ENCODE results near the gene CDHR5. TPM values are rescaled to one million over a fixed set of nuclear protein-coding genes. Genes with fewer than 3 reads are reported as not detected.

CDHR5 gene
- total and polyA plus RNA-seq, 2 experiments from 2014 or later, result 114 to 166 TPM

GRCh38 chr11:640021-640706 lies 15.4 kb upstream of the CDHR5 start:
- WGBS (ENCODE audit: low lambda C conversion rate, missing lambda C conversion rate), result 31% methylated on average over 35 of the region's 69 CpGs
- no peaks in the 10 kb centered on the region for H3K9me3 ChIP-seq (ENCODE audit: low read depth)

GRCh38 chr11:639332-639955 lies 14.7 kb upstream of the CDHR5 start:
- 3% methylated on average over 36 of the region's 80 CpGs for WGBS (ENCODE audit: low lambda C conversion rate, missing lambda C conversion rate)

More at GRCh38 chr11:640021-640706, 15.4 kb upstream of the CDHR5 start:
- TF ChIP-seq EZH2 (IDR thresholded peaks at IDR 0.05; ENCODE audit: borderline replicate concordance) (peak; percentile 64), EZH2phosphoT487 (IDR thresholded peaks at IDR 0.05; ENCODE audit: low read depth, severe bottlenecking, unreplicated experiment) (no peak)
- Histone ChIP-seq H3K79me2 (no peaks in the 10 kb centered on the region), H3K9me2 (replicated peaks; ENCODE audit: insufficient read depth) (no peaks in the 10 kb centered on the region), H3K27me3 (peaks cover 40% of the 10 kb centered on the region), H2AFZ (no peak overlapping the region), H3K4me1 (ENCODE audit: insufficient read depth) (peaks cover 22% of the 10 kb centered on the region), H3K4me2 (no peak overlapping the region), H3K36me3 (replicated peaks; ENCODE audit: insufficient read depth, low read depth) (no peaks in the 10 kb centered on the region), H3K4me3 (no peak overlapping the region), H4K20me1 (ENCODE audit: insufficient read depth, poor library complexity, severe bottlenecking) (peaks cover 40% of the 10 kb centered on the region), H3K27ac (no peak overlapping the region)
- peak; percentile 8 for DNase-seq (ENCODE audit: low spot score)

GRCh38 chr11:638631-639331 lies 14.0 kb upstream of the CDHR5 start:
- WGBS (ENCODE audit: low lambda C conversion rate, missing lambda C conversion rate), result 22% methylated on average over 28 of the region's 28 CpGs
- peaks cover 40% of the 10 kb centered on the region for H3K27me3 ChIP-seq
- peak; percentile 38 for DNase-seq (ENCODE audit: low spot score)
- no peak overlapping the region for H3K27ac ChIP-seq
- no peaks in the 10 kb centered on the region for H3K9me3 ChIP-seq (ENCODE audit: low read depth)
- no peaks in the 10 kb centered on the region for H3K79me2 ChIP-seq
- peak overlapping the region; percentile 82 for H3K4me2 ChIP-seq
- H4K20me1 ChIP-seq (ENCODE audit: insufficient read depth, poor library complexity, severe bottlenecking), result peaks cover 43% of the 10 kb centered on the region
- H3K4me1 ChIP-seq (ENCODE audit: insufficient read depth), result peaks cover 22% of the 10 kb centered on the region
- H3K36me3 ChIP-seq (replicated peaks; ENCODE audit: insufficient read depth, low read depth), result no peaks in the 10 kb centered on the region
- TF ChIP-seq EZH2phosphoT487 (IDR thresholded peaks at IDR 0.05; ENCODE audit: low read depth, severe bottlenecking, unreplicated experiment) (no peak), CTCF (IDR thresholded peaks at IDR 0.05; ENCODE audit: poor library complexity) (no peak), EZH2 (IDR thresholded peaks at IDR 0.05; ENCODE audit: borderline replicate concordance) (peak; percentile 37)
- no peak overlapping the region for H3K4me3 ChIP-seq
- H3K9me2 ChIP-seq (replicated peaks; ENCODE audit: insufficient read depth), result no peaks in the 10 kb centered on the region
- no peak overlapping the region for H2AFZ ChIP-seq

More at GRCh38 chr11:639332-639955, 14.7 kb upstream of the CDHR5 start:
- no peaks in the 10 kb centered on the region for H3K9me3 ChIP-seq (ENCODE audit: low read depth)
- no peak overlapping the region for H2AFZ ChIP-seq
- no peak overlapping the region for H3K27ac ChIP-seq
- H3K4me1 ChIP-seq (ENCODE audit: insufficient read depth), result peaks cover 22% of the 10 kb centered on the region
- H3K79me2 ChIP-seq, result no peaks in the 10 kb centered on the region
- TF ChIP-seq EZH2 (IDR thresholded peaks at IDR 0.05; ENCODE audit: borderline replicate concordance), result peak; percentile 11
- TF ChIP-seq CTCF (IDR thresholded peaks at IDR 0.05; ENCODE audit: poor library complexity), result no peak
- TF ChIP-seq EZH2phosphoT487 (IDR thresholded peaks at IDR 0.05; ENCODE audit: low read depth, severe bottlenecking, unreplicated experiment), result peak; percentile 72
- H3K4me3 ChIP-seq, result no peak overlapping the region
- H3K27me3 ChIP-seq, result peaks cover 40% of the 10 kb centered on the region
- DNase-seq (ENCODE audit: low spot score), result peak; percentile 38
- no peaks in the 10 kb centered on the region for H3K9me2 ChIP-seq (replicated peaks; ENCODE audit: insufficient read depth)
- peaks cover 42% of the 10 kb centered on the region for H4K20me1 ChIP-seq (ENCODE audit: insufficient read depth, poor library complexity, severe bottlenecking)
- H3K36me3 ChIP-seq (replicated peaks; ENCODE audit: insufficient read depth, low read depth), result no peaks in the 10 kb centered on the region
- H3K4me2 ChIP-seq, result peak overlapping the region; percentile 82
